GM18909 (cell line): ENCODE results near the gene C11orf91.
A peak's percentile ranks its signal among the peaks of the same experiment; 100 is the strongest.
"Not testable (repeated sequence)": the region's sequence is repeated elsewhere in the genome, so short reads cannot be mapped to it uniquely, and the experiment has no call there.

Source experiments
- ATAC-seq: cut with Tn5 transposase; IDR thresholded peaks from one replicate; pipeline ENCODE4 v1.9.1; 2021; ENCODE audit warnings: mild to moderate bottlenecking; ENCODE audit not compliant: unreplicated experiment, poor library complexity

C11orf91 gene, protein sequence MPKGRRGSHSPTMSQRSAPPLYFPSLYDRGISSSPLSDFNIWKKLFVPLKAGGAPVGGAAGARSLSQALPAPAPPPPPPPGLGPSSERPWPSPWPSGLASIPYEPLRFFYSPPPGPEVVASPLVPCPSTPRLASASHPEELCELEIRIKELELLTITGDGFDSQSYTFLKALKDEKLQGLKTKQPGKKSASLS

DNA sequence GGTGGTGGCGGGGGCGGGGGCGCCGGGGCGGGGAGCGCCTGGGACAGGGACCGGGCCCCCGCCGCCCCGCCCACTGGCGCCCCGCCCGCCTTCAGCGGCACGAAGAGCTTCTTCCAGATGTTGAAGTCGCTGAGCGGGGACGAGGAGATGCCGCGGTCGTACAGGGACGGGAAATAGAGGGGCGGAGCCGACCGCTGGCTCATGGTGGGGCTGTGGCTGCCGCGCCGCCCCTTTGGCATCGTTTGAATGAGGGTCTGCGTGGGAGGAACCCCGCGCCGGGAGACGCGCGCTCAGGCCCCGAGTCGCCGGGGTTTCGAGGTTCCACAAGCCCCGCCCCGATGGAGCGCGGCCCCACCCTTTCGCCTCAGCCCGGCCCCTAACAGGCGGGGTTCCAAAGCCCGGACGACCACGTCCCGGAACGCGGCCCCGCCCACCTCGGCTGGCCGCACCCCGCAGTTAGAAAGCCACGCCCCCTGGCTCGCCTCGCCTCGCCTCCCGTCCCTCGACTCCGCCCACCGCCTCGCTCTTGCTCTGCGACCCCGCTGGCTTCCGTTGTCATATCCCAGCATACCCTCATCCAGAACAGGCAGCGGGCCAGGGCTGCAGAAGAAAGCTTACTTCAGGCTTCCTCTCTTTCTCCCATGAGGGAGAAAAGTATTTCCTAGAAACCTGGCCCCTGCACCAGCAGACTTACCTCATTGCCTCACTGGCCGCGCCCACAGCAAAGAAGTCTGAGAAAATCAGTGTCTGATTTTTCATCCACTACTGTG lies at the start of gene C11orf91:
TSS of gene C11orf91 (minus strand) at position 325 of the 770 bp plus-strand sequence. CDS start at position 239, 86 bp downstream.
- peak; percentile 88 for ATAC-seq

DNA sequence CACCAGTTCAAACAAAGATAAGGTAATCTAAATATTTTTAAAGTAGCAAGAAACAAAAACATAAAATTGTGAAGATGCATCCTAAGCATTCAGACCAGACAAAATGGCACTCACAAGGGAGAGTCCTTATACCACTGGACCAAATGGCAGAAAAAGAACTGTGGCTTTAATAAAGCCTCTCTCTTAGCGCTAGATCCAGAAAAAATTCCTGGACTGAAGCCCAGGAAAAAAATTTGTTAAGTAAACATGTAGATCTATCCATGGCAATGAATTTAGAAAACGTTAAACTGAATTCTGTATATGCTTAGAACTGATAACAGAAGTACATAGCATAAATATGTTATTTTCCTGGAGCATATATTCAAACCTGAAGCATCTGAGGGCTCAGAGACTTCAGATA lies 47.4 kb upstream of the C11orf91 start:
- ATAC-seq: no peak

DNA sequence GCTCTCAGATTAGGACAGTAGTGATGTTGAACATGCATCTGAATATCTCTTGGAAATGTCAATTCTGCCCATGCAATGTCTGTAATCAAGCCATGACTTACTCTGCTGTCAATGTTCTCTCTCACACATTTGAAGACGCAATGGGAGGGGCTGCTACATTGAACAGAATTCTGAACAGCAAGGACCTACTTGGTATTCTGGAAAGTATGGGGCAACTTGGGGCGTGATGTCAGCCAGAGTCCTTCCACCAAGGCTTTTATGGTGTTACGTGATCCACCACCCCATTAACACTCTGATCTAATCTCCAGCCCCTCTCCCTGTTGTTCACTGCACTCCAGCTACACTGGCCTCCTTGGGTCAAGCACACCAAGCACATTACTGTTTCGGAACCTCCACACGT lies 42.7 kb upstream of the C11orf91 start:
- no peak for ATAC-seq

- peak; percentile 51 for ATAC-seq
Measured at GRCh38 chr11:33742249-33742851, 41.7 kb upstream of the C11orf91 start.

GRCh38 chr11:33741806-33742205 lies 41.2 kb upstream of the C11orf91 start:
- no peak for ATAC-seq

DNA sequence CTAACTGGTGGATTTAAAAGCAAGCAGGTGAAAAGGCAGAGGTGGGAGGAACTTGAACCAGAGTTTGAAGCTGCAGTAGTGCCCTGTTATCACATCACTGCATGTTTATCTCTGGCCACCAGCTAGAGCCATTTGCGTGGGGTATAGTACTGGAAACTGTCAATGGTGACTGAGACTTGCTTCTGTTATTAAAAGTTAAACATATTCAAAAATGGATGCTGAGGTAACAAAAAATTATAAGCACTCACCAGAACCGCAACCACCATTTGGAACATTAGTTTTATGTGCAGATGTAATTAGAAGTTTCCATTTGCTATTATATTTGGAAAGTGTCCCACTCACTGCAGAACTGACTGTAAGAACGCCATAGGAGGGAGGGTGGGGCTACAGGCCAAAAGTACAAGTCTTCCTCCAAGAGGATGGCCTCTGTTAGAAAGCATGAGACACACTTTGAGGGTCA lies 36.8 kb upstream of the C11orf91 start:
- no peak for ATAC-seq

GRCh38 chr11:33736148-33736812 lies 35.7 kb upstream of the C11orf91 start, which contains the start of gene CD59:
Gene CD59, minus strand, starts transcription at chr11:33736423. Its CDS starts 13,978 bp downstream, at chr11:33722445.
- peak; percentile 70 for ATAC-seq

DNA sequence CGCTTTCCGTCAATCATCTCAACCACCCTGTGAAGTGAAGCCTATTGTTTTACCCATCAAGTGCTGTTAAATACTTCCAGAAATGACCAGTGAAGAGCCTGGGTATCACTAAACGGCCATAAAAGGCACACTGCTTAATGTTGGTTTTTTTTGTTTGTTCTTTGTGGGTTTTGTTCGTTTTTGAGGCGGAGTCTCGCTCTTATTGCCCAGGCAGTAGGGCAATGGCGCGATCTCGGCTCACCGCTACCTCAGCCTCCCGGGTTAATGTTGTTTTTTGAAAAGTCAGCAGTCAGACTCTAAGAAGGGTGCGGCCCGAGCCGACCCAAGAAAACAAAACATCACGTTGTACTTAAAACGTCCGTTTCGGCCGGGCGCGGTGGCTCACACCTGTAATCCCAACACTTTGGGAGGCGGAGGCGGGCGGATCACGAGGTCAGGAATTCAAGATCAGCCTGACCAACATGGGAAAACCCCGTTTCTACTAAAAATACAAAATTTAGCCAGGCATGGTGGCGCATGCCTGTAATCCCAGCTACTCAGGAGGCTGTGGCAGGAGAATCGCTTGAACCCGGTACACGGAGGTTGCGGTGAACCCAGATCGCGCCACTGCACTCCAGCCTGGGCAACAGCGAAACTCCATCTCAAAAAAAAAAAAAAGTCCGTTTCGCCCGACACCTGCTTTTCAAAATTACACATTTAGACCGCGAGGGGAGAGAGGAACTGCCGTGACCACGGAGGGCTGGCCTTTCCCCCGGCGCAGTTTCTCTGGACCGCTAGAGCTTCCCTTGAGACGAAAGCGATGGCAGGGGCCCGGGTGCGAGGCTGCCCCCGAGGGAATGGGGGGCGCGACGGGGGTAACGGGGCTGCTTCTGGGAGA lies 34.9 kb upstream of the C11orf91 start:
- ATAC-seq: peak; percentile 57

DNA sequence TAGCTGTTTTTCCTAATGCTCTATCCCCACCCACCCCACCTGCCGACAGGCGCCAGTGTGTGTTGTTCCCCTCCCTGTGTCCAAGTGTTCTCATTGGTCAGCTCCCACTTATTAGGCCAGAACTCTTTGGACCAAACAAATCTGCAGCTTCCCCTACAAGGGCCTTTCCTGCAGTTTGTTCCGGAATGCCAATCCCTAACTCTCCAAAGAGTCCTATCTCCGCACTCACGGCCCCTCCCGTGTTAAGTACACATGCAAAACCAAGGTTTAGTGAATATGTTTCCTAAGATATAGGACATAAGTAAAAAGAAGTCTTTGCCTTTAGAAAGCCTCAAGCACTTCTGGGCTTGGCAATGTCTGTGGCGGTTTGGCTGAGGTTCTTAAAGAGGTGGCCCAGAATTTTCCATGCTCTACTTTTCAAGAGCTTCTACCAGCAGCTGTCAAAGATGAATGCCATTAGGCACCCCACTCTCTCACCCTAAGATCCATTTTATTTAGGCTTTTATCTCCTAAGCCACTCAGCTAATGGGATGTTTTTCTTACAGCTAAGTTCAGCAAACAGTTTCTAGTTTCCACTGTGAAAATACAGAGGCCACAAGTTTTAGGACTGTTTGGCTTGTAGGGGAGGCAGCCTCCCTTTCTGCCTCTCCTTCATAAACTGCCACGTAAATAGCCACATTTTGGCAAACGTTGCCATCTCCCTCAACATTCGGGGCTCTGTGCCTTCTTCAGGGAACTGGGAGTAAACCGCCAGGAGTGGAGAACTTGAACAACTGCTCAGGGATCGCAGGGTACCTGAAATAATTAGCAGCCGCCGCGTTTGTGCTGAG lies 34.0 kb upstream of the C11orf91 start:
- no peak for ATAC-seq

- ATAC-seq: no peak
Measured at GRCh38 chr11:33733980-33734379, 33.4 kb upstream of the C11orf91 start.

DNA sequence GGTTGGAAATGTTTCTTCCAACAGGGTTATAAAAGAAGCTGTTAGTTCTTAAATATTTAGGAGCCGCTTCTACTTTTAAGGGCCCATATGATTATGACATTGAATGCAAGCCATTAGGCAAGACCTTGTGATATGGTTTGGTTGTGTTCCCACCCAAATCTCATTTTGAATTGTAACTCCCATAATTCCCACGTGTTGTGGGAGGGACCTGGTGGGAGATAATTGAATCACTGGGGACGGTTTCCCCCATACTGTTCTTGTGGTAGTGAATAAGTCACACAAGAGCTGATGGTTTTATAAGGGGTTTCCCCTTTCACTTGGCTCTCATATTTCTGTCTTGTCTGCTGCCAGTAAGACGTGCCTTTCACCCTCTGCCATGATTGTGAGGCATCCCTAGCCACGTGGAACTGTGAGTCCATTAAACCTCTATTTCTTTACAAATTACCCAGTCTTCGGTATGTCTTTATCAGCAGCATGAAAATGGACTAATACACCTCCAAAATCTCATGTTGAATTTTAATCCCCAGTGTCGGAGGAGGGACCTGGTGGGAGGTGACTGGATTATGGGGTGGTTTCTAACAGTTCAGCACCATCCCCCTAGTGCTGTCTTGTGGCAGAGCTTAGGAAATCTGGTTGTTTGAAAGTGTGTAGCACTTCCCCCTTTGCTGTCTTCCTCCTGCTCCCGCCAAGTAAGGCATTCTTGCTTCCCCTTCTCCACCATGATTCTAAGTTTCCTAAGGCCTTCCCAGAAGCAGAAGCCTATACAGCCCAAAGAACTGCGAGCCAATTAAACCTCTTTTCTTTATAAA lies 31.3 kb upstream of the C11orf91 start:
- no peak for ATAC-seq

DNA sequence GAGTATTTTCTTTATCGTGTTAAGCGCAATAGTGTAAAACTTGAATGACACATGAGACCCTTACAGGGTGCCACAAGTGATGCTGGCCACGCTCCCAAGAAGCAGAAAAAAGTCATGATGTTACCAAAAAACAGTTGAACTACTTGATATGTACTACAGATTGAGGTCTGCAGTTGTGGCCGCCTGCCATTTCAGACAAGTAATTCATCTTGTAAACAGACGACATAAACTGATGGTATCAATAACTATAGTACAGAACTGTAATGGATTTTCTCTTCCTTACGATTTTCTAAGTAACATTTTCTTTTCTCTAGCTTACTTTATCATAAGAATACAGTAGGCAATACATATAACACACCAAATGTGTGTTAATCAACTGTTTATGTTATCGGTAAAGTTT lies 30.1 kb upstream of the C11orf91 start:
- no peak for ATAC-seq

GRCh38 chr11:33729072-33729664 lies 28.5 kb upstream of the C11orf91 start:
- ATAC-seq: not testable (repeated sequence)

DNA sequence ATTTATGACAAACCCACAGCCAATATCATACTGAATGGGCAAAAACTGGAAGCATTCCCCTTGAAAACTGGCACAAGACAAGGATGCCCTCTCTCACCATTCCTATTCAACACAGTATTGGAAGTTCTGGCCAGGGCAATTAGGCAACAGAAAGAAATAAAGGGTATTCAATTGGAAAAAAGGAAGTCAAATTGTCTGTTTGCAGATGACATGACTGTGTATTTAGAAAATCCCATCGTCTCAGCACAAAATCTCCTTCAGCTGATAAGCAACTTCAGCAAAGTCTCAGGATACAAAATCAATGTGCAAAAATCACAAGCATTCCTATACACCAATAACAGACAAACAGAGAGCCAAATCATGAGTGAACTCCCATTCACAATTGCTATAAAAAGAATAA lies 26.9 kb upstream of the C11orf91 start:
- ATAC-seq: not testable (repeated sequence)

GRCh38 chr11:33725496-33725895 lies 24.9 kb upstream of the C11orf91 start:
- ATAC-seq: no peak

DNA sequence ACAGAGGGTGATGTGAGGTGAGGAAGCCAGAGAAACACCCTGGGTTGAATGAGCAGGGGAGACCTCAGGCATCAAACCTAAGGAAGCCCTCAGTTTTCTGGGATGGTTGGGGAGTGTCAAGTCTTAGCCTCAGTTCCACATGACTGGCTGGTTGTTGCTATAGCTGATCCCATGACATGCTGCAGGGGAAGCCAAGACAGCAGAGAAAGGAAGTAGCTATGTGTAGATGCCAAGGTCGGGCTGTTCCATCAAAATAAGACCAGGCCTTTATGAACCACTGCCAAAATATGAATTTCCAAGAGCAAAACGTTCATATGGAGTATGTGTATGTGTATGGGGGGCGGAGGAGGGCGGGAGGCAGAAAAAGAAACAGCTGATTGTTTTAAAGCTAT lies 24.0 kb upstream of the C11orf91 start:
- no peak for ATAC-seq

DNA sequence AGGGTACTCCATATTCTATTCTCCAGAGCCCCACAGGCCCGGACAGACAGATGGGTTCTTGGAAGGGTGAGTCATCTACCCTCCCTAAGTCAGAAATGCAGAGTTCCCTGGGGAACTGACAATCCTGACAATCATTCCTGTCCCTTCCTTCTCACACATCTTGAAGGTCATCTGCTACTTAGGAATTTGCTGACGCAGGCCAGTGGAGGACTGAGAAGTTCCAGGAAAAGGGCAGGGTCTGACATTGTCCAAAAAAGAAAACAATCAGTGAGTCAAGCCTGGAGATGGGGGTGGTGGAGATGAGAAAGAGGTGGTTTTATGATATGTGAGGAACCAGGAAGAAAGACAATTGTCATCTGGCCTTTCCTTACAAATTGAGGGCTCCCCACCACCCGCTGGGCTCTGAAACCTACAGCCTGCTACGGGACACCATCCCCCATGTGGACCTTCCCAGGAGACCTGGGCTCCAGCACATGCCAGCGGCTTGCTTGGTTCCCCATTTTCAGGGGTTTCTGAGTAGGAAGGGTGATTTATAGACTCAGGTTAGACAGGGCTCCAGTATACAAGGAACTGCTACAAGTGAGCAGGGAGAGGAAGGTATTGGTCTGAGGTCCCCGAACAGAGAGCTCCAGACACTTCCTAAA lies 22.7 kb upstream of the C11orf91 start:
- no peak for ATAC-seq
